ENCODE measurements around the gene REL.
"Not testable (repeated sequence)": the region's sequence is repeated elsewhere in the genome, so short reads cannot be mapped to it uniquely, and the experiment has no call there.

REL gene

GRCh38 chr2:60906395-60906794 lies 25.0 kb downstream of the REL start:
- CTCF ChIA-PET, result no interaction called here
- POLR2A ChIA-PET, result no interaction called here
- no peak for TF ChIP-seq HDGF (IDR thresholded peaks at IDR 0.05; ENCODE audit: borderline replicate concordance)
- DNase-seq (ENCODE audit: extremely low spot score), result no peak

GRCh38 chr2:60907329-60907728 lies 26.0 kb downstream of the REL start:
- ChIA-PET POLR2A (no interaction called here), CTCF (no interaction called here)
- no peak for TF ChIP-seq CTBP1 (IDR thresholded peaks at IDR 0.05; ENCODE audit: borderline replicate concordance)
- no peak for TF ChIP-seq ELF4 (IDR thresholded peaks at IDR 0.05)
- TF ChIP-seq NFRKB (IDR thresholded peaks at IDR 0.05), result no peak
- TF ChIP-seq FOXK2 (IDR thresholded peaks at IDR 0.05), result no peak
- no peak for TF ChIP-seq ZNF384 (IDR thresholded peaks at IDR 0.05)
- no peak for TF ChIP-seq SP1 (IDR thresholded peaks at IDR 0.05)
- no peak for TF ChIP-seq BHLHE40 (IDR thresholded peaks at IDR 0.05; ENCODE audit: borderline replicate concordance)

GRCh38 chr2:60925994-60926740 lies 44.8 kb downstream of the REL start:
- peak; percentile 10 for DNase-seq (ENCODE audit: extremely low spot score)
- POLR2A ChIA-PET, result no interaction called here

More at GRCh38 chr2:60907329-60907728, 26.0 kb downstream of the REL start:
- DNase-seq (ENCODE audit: extremely low spot score), result no peak

GRCh38 chr2:60926741-60927552 lies 45.6 kb downstream of the REL start:
- CTCF ChIA-PET, result no interaction called here
- DNase-seq (ENCODE audit: extremely low spot score), result no peak
- TF ChIP-seq SUZ12 (IDR thresholded peaks at IDR 0.05) (no peak), FOXM1 (IDR thresholded peaks at IDR 0.05; ENCODE audit: borderline replicate concordance) (no peak), FOXA1 (IDR thresholded peaks at IDR 0.05) (no peak), BHLHE40 (IDR thresholded peaks at IDR 0.05; ENCODE audit: borderline replicate concordance) (no peak), TARDBP (IDR thresholded peaks at IDR 0.05) (no peak), L3MBTL2 (conservative IDR thresholded peaks at IDR 0.05) (no peak), CTBP1 (IDR thresholded peaks at IDR 0.05; ENCODE audit: borderline replicate concordance) (no peak), SP1 (IDR thresholded peaks at IDR 0.05) (no peak), FOXK2 (IDR thresholded peaks at IDR 0.05) (no peak), ARNT (IDR thresholded peaks at IDR 0.05) (no peak), PKNOX1 (IDR thresholded peaks at IDR 0.05) (no peak), NFRKB (IDR thresholded peaks at IDR 0.05) (no peak), LEF1 (IDR thresholded peaks at IDR 0.05; ENCODE audit: borderline replicate concordance) (no peak), HDGF (IDR thresholded peaks at IDR 0.05; ENCODE audit: borderline replicate concordance) (no peak), ZNF384 (IDR thresholded peaks at IDR 0.05) (no peak), ELF4 (IDR thresholded peaks at IDR 0.05) (no peak)
- POLR2A ChIA-PET, result no interaction called here

More at GRCh38 chr2:60925994-60926740, 44.8 kb downstream of the REL start:
- CTCF ChIA-PET, result no interaction called here
- TF ChIP-seq FOXA1 (IDR thresholded peaks at IDR 0.05) (0 out of 2 replicates have a peak, but pooled peaks have one; percentile 11), BHLHE40 (IDR thresholded peaks at IDR 0.05; ENCODE audit: borderline replicate concordance) (no peak)

GRCh38 chr2:60932061-60932460 lies 50.7 kb downstream of the REL start:
- POLR2A ChIA-PET; DNase-seq (ENCODE audit: extremely low spot score); CTCF ChIA-PET: not testable (repeated sequence)

- no peak for DNase-seq (ENCODE audit: extremely low spot score)
- no peak for TF ChIP-seq CTBP1 (IDR thresholded peaks at IDR 0.05; ENCODE audit: borderline replicate concordance)
- TF ChIP-seq ZNF384 (IDR thresholded peaks at IDR 0.05), result no peak
- no peak for TF ChIP-seq ARNT (IDR thresholded peaks at IDR 0.05)
- ChIA-PET CTCF (no interaction called here), POLR2A (no interaction called here)
These were observed 51.6 kb downstream of the REL start for GRCh38 chr2:60932954-60933353.

GRCh38 chr2:60934165-60934722 lies 52.9 kb downstream of the REL start:
- no peak for DNase-seq (ENCODE audit: extremely low spot score)
- POLR2A ChIA-PET, result no interaction called here
- CTCF ChIA-PET, result no interaction called here
- TF ChIP-seq FOXM1 (IDR thresholded peaks at IDR 0.05; ENCODE audit: borderline replicate concordance) (no peak), CTBP1 (IDR thresholded peaks at IDR 0.05; ENCODE audit: borderline replicate concordance) (no peak), FOXA1 (IDR thresholded peaks at IDR 0.05) (no peak), LEF1 (IDR thresholded peaks at IDR 0.05; ENCODE audit: borderline replicate concordance) (no peak), FOXK2 (IDR thresholded peaks at IDR 0.05) (no peak), ELF4 (IDR thresholded peaks at IDR 0.05) (no peak), ZNF384 (IDR thresholded peaks at IDR 0.05) (no peak), PKNOX1 (IDR thresholded peaks at IDR 0.05) (no peak), SUZ12 (IDR thresholded peaks at IDR 0.05) (no peak), SP1 (IDR thresholded peaks at IDR 0.05) (no peak), HDGF (IDR thresholded peaks at IDR 0.05; ENCODE audit: borderline replicate concordance) (no peak), BHLHE40 (IDR thresholded peaks at IDR 0.05; ENCODE audit: borderline replicate concordance) (no peak), L3MBTL2 (conservative IDR thresholded peaks at IDR 0.05) (no peak), TARDBP (IDR thresholded peaks at IDR 0.05) (no peak), NFRKB (IDR thresholded peaks at IDR 0.05) (no peak)
